ENCODE measurements around the gene ROR1.
"Not testable (repeated sequence)": the region's sequence is repeated elsewhere in the genome, so short reads cannot be mapped to it uniquely, and the experiment has no call there.

The ROR1 gene

DNA sequence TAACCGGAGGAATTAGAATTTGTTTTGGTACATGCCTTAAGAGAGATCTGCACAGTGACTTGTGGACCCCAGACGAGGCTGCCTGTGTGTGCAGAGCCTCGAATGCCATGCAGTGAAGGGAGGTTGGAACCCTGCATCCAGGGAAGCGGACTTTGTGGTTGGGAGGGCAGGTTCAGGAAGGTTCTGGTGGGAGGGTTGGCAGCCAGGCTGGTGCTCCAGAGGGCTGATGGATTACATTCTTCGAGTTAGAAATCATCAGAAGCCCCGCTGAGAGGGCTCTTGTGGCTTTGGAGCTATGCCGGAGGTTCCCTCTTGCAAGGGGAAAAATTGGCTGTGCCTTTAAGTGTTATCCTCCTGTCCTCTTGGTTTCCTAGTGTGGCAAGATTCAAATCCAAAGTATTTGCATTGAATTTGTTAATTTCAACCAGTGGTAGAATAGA, 21.1 kb downstream of the ROR1 start:
- no peak for DNase-seq

DNA sequence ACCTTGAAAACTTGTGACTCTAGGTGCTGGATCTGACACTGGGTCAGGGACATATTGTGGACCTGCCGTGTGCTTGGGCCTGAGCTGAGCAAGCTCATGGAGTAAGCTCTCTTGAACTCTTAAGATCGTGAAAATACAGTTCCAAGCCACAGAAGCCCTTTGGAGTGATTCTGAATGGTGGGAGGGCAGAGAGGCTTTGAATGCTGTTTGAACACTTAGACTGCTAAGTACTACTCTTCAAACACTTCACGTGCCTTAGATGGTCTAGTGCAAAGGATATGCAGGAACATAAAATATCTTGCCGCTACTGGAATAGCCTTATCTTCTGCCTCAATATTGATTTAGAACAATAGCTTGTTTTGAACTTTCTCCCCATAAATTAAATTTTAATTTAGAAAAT, 21.6 kb downstream of the ROR1 start:
- no peak for DNase-seq

DNA sequence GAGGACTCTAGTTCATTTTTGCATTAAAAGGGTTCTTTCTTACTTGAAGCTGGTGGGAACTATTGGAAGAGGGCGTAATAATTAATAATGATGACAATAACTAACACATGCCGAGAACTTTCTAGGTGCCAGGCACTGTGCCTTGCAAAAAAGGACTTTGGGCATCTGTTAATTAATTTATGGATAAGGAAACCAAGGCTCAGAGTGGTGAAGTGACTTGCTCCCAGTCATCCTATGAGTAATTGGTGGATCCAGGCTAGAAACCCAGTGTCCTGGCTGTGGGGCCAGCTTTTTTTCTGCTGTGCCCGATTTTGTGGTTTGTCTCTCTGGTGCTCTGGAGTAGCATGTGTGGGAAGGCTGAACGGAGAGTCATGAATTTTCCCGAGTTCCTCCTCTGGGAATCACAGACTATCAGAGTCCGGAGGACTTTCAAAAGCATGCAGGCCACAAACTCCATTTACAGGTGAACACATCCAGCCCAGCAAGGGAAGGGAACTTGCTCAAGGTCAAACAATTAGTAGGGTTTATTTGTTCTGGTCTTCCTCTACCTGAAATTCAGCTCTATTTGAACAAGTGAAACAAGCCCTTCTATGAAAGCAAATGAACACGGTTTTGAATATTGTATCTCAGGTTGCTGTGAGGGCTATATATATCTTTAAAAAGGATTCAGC, 23.4 kb downstream of the ROR1 start:
- DNase-seq: no peak

DNA sequence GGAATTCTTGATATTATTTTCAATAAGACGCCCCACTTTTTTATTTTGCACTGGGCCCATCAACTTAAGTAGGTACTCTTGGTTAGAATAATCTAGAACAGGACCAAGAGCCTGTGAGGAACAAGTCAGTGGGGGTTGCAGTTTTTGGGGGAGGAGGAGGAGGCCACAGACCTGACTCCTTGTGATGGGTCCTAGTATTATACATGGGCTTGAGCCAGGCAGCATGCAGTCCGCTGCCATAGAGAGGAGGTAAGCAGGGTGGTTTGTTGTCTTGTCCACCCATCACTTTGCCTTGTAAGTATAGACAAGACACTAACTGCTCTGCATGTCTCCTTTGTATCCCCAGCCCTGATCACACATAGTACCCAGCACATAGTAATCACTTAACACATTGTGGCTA, 24.5 kb downstream of the ROR1 start:
- DNase-seq: no peak

DNA sequence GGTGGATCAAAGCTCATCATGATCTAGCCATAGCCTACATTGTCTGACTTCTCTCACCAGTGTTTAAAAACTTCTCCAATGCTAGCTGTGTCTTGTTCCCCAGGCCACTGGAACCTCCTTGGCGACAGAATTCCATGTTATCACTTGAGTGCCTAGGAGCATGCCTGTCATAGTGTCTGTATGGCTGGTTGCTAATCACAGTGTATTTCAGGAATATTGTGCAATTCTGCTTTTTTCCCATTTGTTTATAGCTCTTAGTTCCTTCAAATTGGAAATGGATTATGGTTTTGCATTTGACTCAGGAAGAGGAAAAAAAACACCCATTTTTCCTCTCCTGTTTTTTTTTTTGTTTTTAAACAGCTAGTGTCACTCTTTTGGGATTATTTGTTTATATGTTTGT, 25.5 kb downstream of the ROR1 start:
- no peak for DNase-seq

DNA sequence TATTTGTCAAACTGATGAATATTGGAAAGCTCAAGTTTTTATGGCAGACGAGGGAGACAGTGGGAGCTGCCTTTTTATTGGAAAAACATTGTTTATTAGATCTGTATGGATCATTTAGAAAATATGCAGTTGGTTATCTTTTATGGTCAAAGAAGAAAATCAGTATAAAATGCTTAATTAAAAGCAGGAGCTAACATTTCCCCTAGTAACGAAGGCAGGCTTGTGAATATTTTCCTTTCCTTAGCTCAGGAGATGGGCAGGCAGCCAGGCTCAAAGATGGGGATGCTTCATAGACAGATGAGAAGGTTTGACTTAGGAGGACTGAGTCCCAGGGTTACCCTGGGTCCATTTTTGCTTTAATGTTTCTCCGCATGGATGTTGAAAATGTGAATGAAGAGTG, 26.0 kb downstream of the ROR1 start:
- no peak for DNase-seq

DNA sequence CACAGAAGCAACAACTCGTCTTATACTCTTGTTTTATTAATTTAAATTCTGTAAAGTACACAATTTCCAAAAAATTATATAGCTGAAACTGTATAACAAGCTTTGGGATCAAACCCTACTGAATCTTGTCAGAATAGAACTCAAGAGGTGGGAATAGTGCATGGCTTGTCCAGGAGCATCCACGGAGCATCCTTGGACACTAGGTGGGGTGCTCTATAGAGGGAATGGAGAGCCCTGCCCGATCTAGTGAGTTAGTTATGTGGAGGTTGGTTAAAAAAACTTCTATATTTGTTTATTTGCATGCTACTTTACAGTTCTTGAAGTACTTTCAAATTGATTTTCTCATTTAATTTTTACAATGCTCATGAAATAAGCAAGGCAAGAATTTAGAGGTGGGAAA, 28.3 kb downstream of the ROR1 start:
- no peak for DNase-seq

DNA sequence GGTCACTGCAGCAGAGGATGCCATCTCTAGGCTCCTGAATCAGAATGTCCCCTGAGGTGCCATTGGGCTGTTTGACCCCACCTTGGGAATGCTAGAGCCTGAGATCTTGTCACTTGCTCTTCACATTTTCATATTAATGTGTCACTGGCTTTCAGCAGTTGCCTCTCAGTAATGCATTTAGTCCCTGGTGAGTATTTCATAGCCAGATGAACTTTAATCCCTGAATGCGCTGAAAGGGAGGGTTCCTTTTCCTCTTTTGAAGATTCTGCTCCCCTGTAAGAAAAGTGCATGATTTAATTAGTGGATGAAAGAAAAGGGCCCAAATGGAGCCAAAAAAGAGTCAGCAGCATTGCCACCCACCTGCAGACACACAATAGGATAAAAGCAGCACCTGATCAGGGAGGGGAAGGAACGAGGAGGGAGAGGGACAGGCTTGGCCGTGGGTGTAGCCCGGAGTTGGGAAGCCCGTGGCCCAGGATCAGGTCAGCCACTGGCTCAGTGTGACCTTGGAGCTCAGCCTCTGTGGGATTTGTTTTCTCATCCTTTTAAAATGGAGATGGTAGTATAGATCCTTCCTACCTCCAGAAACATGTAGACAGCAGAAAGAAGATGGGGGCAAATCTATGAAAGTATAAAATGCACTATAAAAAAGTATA, 31.1 kb downstream of the ROR1 start:
- no peak for DNase-seq

DNA sequence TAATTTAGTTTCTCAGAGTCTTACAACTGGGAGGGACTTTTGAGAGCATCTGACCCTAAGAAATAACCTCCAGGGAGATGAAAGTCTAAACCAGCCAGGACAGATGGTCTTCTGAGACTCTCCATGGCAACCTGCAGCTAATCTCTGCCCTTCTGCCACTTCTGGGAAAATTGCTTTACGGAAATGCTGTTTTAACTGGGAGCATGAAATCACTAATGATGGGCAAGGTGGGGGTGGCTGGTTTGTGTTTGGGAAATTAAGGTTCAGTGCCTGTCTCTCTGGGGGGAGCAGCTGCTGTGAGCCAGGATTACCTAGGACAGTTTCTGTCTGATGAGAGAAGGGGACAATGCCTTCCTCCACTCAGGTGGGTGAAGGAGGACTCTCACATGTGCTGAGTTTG, 33.2 kb downstream of the ROR1 start:
- DNase-seq: no peak

DNA sequence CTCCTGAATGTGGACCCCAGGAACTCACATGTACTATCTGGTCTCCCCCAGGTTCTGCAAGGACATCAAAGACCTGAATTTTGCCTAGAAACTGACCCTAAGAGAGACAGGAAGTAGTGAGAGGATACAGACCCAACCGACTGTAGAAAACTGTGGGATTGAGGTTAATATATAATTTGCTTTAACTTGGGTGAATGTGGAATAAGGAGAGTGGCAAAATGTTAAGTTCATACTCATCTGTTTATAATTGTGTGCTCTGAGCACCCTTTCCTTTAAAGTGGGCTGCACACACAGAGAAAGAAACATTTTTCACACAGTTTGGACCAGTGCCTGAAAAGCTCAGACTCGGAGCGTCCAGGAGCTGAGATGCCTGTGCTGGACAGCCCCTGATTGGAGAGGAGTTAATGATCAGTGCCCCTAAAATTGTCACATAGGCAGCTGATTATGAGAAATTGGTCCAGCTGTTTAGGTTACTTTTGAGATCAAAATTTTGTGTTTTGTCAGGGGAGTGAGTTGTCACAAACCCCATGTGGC, 37.2 kb downstream of the ROR1 start:
- DNase-seq: no peak

DNA sequence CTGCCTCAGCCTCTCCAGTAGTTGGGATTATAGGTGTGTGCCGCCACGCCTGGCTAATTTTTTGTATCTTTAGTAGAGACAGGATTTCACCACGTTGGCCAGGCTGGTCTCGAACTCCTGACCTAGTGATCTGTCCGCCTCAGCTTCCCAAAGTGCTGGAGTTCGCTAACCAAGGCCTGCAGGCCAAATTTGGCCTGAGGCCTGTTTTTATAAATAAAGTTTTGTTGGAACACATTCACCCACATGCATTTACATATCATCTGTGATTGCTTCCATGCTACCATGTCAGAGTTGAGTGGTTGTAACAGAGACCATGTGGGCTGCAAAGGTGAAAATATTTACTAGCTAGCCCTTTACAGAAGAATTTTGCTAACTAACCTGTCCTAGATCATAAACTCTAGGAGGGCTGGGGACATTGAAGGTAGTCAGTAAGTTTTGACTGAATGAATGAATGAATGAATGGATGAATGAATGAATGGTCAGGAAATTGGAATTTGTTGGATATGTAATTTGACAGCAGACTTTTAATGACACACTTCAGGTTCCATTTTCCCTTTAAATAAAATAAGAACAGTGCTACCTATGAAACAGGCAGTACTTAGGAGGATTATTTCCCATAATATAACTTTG, 38.4 kb downstream of the ROR1 start:
- no peak for DNase-seq

DNA sequence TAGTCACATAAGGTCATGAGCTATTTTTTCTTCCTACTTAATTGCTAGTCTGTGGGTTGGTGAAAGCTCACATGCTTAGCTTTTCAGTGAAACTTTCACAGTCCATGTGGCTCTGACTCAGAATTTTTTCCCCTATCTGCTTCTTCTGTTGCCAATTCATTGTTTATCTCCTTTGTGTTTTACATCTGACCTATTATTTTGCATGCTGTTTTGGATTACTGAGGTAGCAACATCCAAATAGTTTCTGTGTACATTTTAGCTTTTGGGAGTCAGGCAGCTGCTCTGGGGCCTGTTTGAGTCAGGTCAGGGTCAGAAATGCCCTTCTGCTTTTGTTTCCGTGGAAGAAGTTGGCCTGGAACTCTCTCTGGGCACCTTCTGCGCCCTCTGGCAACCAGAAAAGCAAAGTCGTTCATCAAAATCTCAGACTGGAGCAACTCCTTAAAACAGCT, 40.0 kb downstream of the ROR1 start:
- DNase-seq: no peak

DNA sequence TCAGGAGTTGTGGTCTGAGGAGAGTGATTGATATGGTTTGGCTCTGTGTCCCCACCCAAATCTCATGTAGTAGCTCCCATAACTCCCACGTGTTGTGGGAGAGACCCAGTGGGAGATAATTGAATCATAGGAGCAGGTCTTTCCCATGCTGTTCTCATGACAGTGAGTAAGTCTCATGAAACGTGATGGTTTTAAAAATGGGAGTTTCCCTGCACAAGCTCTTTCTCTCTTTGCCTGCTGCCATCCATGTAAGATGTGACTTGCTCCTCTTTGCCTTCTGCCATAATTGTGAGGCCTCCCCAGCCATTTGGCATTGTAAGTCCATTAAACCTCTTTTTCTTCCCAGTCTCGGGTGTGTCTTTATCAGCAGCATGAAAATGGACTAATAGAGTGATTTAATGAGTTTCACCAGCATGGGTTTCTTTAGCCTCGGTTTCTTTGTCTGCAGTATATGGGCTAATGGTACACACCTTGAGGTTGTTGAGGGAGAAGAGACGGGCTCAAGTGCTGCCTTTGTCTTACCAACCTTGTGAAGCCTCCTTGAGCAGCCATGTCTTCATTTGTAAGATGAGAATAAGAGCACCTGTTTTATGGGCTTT, 42.5 kb downstream of the ROR1 start:
- not testable (repeated sequence) for DNase-seq

DNA sequence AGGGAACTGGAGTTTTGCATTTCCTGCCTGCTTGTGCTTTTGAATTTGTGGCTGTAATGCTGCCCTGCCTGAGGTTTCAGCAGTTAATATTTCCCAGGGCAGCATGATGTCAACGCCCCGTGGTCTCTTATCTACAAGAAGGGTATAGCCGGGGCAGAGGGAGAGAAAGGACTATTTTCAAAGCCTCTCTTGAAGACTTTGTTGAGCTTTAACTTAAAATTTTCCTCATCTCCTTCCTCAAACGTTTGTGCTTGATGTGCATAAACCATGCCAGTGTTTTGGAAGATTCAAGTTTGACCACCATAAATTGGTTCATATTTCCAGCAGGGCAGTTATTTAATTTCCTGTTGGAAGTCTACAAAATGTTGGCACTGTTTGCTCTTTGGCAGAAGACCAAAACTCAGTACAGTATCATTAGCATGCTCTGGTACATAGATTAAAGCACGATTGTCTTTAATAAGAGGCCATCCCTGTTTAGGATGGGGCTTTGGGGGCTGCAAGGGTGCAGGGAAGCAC, 43.4 kb downstream of the ROR1 start:
- DNase-seq: no peak

DNA sequence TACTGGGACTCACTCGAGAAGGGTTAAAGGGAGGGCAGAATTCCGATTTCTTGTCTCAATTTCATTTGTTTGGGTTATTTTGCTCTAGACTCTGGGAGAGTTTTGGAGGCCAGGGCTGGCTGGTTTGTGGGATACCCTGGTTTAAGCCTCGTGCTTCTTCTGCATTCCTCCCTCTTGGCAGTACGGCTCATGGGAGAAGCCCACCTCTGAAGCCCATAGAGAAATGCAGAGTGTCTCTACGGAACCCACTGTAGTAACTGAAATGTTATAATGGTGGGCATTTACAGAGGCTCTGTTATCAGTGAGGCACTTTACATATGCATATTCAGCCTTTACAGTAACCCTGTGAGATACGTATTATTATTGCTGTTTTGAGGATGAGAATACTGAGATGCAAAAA, 43.9 kb downstream of the ROR1 start:
- DNase-seq: no peak

DNA sequence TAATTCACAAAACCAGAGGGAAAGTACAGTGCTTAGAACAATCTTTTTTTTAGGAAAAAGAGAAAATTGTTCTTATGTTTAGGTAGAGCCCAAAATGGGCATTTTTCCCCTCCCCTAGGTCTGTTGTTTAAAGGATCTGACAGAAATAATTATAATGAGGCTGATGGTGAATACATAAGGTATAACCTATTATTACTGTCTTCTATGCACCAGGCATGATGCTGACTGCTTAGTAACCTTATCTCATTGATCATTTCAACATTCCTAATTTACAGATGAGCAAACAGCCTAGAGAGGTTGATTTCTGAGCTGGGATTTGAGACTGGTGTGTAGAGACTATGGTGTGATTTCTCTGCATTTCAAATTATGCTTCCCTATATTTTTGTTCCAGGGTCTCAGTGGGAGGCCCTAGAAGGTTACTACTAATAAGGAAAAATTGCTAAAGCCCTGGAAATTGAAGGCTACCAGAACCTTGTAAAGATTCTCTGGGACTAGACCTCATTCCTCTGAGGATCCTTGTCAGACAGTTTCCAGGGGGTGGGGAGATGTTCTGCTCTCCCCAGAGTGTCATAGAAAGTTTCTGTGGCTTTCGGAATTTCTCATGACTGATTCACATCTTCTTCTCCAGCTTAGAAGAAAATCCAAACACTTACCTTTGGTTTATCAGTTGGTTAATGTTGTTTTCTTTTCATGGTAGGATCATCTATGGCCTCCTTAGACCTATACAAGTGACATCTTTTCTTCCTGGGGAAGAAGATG, 44.9 kb downstream of the ROR1 start:
- DNase-seq: no peak

DNA sequence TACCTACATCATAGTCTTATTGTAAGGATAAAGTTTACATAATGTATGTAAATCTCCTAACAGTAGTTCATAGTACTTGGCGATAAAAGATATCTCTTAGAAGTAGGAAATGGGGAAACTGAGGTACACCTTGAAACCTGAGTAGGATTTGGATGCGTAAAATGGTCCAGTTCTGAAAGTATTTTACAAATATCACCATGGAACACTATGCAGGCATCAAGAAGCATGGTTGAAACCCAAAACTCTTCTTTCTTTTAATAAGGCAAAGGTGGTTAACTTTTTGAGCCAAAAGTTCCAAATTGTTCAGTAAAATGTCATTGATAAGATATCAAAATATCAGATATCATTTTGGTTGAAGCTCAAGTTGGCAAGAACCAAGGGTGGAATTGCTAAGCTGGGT, 46.0 kb downstream of the ROR1 start:
- no peak for DNase-seq

DNA sequence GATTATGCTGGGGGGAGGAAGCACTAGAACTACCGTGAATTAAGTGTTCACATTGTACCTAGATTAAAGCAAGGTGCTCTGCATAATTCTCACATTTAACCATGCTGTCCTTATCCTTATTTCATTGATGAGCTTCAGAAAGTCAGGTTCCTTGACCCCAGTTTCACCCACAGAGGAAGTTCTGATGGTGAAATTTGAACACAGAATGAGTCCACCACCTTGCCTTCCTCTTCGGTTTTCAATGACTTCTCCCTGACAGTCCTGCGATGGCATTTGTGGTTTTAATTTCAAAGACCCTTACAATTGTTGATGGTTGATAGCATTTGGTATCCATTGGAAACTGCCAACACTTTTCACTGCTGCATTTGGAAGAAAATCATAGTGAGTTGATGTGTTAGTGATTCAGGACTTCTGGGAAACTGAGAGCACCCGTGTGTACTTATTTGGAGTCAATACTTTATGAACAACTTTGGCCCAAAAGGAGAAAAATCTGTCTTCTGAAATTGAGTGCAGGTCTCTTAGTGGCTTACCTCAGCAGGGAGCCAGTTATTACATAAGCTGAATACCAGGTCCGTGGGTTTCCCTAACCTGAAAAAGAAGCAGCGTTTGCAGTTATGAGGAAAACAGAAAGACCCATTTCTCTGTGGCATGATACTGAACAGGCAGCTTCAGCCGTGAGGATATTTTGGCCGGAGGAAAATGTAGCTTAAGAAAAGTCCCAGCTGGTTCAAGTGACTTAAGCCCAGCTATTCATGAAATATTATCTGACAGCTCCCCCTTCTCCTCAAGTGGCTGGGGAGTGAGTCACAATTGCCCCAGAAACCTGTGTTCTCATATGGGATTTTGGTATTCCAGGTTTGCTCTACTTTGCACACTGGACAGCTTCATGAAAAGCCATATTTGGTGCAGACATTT, 47.5 kb downstream of the ROR1 start:
- no peak for DNase-seq

DNA sequence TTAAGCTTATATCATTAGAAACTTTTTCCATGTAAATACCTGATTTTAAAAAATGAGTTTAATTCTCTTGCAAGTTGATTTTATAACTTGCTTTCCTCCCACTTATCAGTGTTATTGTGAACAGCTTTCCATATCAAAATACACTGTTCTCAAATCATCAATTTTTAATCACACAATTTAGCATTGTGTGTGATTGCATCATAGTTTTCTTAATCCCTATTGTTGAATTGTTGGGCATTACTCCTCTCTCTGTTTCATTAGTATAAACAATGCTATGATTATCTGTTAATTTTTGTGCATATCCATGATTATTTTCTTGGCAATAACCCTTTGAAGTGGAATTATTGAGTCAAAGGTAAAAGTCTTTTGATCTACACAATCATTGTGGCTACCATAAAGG, 48.7 kb downstream of the ROR1 start:
- DNase-seq: no peak

DNA sequence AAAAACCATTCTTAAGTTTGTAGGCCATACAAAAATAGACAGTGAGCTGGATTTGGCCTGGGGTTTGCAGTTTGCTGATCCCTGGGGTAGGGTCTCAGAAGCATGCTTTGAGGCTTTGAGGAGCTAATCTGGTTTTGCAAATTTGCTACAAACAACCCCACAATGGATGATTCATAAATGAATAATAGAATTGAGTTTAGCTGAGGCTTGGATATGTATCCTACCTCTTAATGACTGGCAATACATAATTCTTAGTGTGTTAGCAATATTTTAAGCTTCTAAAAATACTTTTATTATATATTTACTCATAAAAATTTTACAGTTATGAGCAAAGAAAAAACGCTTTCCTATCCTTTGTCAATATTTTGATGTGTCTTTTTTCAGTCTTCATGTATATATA, 50.6 kb downstream of the ROR1 start:
- no peak for DNase-seq

DNA sequence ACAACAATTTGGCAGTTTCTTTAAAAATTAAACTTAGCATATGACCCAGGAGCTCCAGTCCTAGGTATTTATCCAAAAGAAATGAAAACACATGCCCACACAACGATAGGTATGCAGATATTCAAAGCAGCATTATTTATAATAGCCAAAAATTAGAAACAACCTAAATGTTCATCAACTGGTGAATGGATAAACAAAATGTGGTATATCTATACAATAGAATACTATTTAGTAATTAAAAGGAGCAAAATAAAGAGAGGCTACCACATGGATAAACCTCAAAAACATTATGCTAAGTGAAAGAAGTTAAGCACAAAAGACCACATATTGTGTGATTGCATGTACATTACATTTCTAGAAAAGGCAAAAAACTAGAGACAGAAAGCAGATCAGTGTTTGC, 51.3 kb downstream of the ROR1 start:
- DNase-seq: no peak

Measured in effector CD8-positive, alpha-beta T cell (primary cell).